GM12878 (cell line): ENCODE results near the gene DCAF15. TPM values are rescaled to one million over a fixed set of nuclear protein-coding genes. Genes with fewer than 3 reads are reported as not detected.

Experiments used
- ATAC-seq: fragments of 200-7000 bp; cut with Tn5 transposase; 3 replicates; pipeline ENCODE4 v1.9.1; 2020; ENCODE audit warnings: mild to moderate bottlenecking, moderate library complexity
- BruUV-seq: library from RNA; stranded (reverse); fragments of 400-500 nt; replicated peaks from 2 replicates; lab custom pipeline; 2021; lab: Mats Ljungman, UMichigan
- CTCF ChIA-PET: fragments of 300-600 bp; sonication (Branson Sonifier 250); formaldehyde crosslinking; extraction: SDS; loops from one replicate; lab custom pipeline; 2021; ENCODE audit warnings: inconsistent platforms; lab: Yijun Ruan, JAX
- POLR2A ChIA-PET: fragments of 350-600 bp; formaldehyde crosslinking; extraction: SDS; loops from one replicate; lab custom pipeline; 2021; ENCODE audit warnings: inconsistent platforms; lab: Charles Lee
- RAD21 ChIA-PET: fragments of 300-600 bp; sonication (Branson Sonifier 250); formaldehyde crosslinking; loops from one replicate; lab custom pipeline; 2023; ENCODE audit warnings: antibody characterized with exemption; ENCODE audit not compliant: unreplicated experiment; lab: Charles Lee
- SMC1A ChIA-PET: fragments of 300-600 bp; sonication (Branson Sonifier 250); formaldehyde crosslinking; loops from one replicate; lab custom pipeline; 2023; ENCODE audit not compliant: unreplicated experiment, uncharacterized antibody; lab: Charles Lee
- DNase-seq: peaks from one replicate; pipeline ENCODE4 v3.0.0-alpha.2; 2011; ENCODE audit warnings: low read depth, low spot score
- FAIRE-seq: peaks from 3 replicates; lab custom pipeline; 2011; peaks lifted over from hg19 to GRCh38; lab: Jason Lieb, UNC
- H2AFZ ChIP-seq: 2 replicates; pipeline ENCODE4 v1.6.0; 2011; ENCODE audit warnings: low read depth, low read length, control low read depth; ENCODE audit not compliant: control insufficient read depth
- H3K27ac ChIP-seq: 2 replicates; pipeline ENCODE4 v1.5.1; 2011; ENCODE audit warnings: control low read depth; ENCODE audit not compliant: control insufficient read depth, insufficient read depth
- H3K27me3 ChIP-seq, 2 experiments: replicated peaks in 1 of 2; 2 replicates each; pipeline versions ENCODE4 v1.6.0 to v1.6.1; 2011; ENCODE audit warnings: low read length in 1 of 2; ENCODE audit not compliant: control insufficient read depth in 2 of 2, insufficient read depth in 2 of 2
- H3K36me3 ChIP-seq, 2 experiments: 2 replicates each; pipeline ENCODE4 v1.5.1; 2011; ENCODE audit warnings: low read length in 1 of 2; ENCODE audit not compliant: control insufficient read depth in 2 of 2, insufficient read depth in 2 of 2
- H3K4me1 ChIP-seq: 2 replicates; pipeline ENCODE4 v1.6.1; 2011; ENCODE audit warnings: mild to moderate bottlenecking, low read length, moderate library complexity, mixed read lengths; ENCODE audit not compliant: control insufficient read depth, insufficient read depth
- H3K4me2 ChIP-seq: 2 replicates; pipeline ENCODE4 v1.6.0; 2011; ENCODE audit warnings: control low read depth; ENCODE audit not compliant: control insufficient read depth, insufficient read depth
- H3K4me3 ChIP-seq: fragments of 200-600 bp; sonication (generic); 2 replicates; pipeline ENCODE4 v1.5.1; 2016
- H3K79me2 ChIP-seq: 2 replicates; pipeline ENCODE4 v1.6.0; 2011; ENCODE audit warnings: low read length; ENCODE audit not compliant: control insufficient read depth, insufficient read depth
- H3K9ac ChIP-seq: 2 replicates; pipeline ENCODE4 v1.8.0; 2011; ENCODE audit warnings: low read length, control low read depth, mixed read lengths; ENCODE audit not compliant: control insufficient read depth, insufficient read depth
- H3K9me3 ChIP-seq: replicated peaks from 3 replicates; pipeline ENCODE4 v1.5.1; 2011; ENCODE audit warnings: mild to moderate bottlenecking, low read length; ENCODE audit not compliant: control insufficient read depth, insufficient read depth
- H4K20me1 ChIP-seq: 2 replicates; pipeline ENCODE4 v1.6.0; 2011; ENCODE audit not compliant: control insufficient read depth, insufficient read depth
- ATF2 ChIP-seq: IDR thresholded peaks from 2 replicates; pipeline ENCODE4 v1.6.1; 2012; ENCODE audit warnings: low read length, inconsistent platforms
- BMI1 ChIP-seq: fragments of 450-650 bp; IDR thresholded peaks from 2 replicates; pipeline ENCODE4 v1.6.1; 2016; ENCODE audit warnings: mild to moderate bottlenecking, moderate library complexity, borderline replicate concordance
- GABPA ChIP-seq: IDR thresholded peaks from 2 replicates; pipeline ENCODE4 v1.6.1; 2014; ENCODE audit warnings: antibody characterized with exemption, low read depth, mild to moderate bottlenecking, inconsistent platforms
- IRF3 ChIP-seq: fragments of 450-650 bp; IDR thresholded peaks from 2 replicates; pipeline ENCODE4 v1.6.1; 2014; ENCODE audit warnings: mild to moderate bottlenecking
- NKRF ChIP-seq: fragments of 450-650 bp; conservative IDR thresholded peaks from 2 replicates; pipeline ENCODE4 v1.6.1; 2017; ENCODE audit warnings: mild to moderate bottlenecking, moderate library complexity
- PAX8 ChIP-seq: fragments of 450-650 bp; IDR thresholded peaks from 2 replicates; pipeline ENCODE4 v1.6.1; 2017; ENCODE audit warnings: mild to moderate bottlenecking, moderate library complexity
- POLR2A ChIP-seq: IDR thresholded peaks from 2 replicates; pipeline ENCODE4 v1.6.1; 2011; ENCODE audit warnings: low read depth, mild to moderate bottlenecking, low read length
- SREBF1 ChIP-seq: IDR thresholded peaks from 2 replicates; pipeline ENCODE4 v1.6.1; 2012; ENCODE audit warnings: mild to moderate bottlenecking, low read length
- ZNF687 ChIP-seq: fragments of 450-650 bp; IDR thresholded peaks from 2 replicates; pipeline ENCODE4 v1.6.1; 2017; ENCODE audit warnings: mild to moderate bottlenecking, moderate library complexity
- WGBS: methylation state at CpG from one replicate; pipeline ENCODE4 v1.1.6; 2016; ENCODE audit warnings: low lambda C conversion rate; ENCODE audit not compliant: insufficient replicate concordance, insufficient coverage; ENCODE audit errors: missing lambda C conversion rate; 5-methylcytosine and 5-hydroxymethylcytosine counted together
- in situ Hi-C: fragments of 300-500 bp; cut with MboI; formaldehyde crosslinking; loops from 9 replicates; pipeline ENCODE4 v1.14.3; 2018; ENCODE audit warnings: mixed read lengths
- intact Hi-C: fragments of 100-400 bp; cut with micrococcal nuclease; formaldehyde crosslinking; loops from one replicate; pipeline ENCODE4 v1.14.2; 2022; ENCODE audit not compliant: unreplicated experiment
- polyA plus RNA-seq, 11 experiments: library from polyadenylated mRNA; depleted of rRNA in 4 of 11; unstranded in 6 of 11; stranded (reverse) in 5 of 11; fragments of >200 nt; fragmentation: Nextera tagmentation in 4 of 11; fragmentation: Illumina TruSeq in 1 of 11; extraction: Ambion mirVana in 4 of 11; extraction: Trizol in 1 of 11; gene quantifications; 1 replicate in 1 of 11; 2 replicates in 10 of 11; pipeline versions ENCODE4 v1.2.1 to v1.2.3, GENCODE V29; 2011 to 2016; ENCODE audit warnings: inconsistent platforms in 2 of 11, missing spikeins in 2 of 11, low read depth in 1 of 11
- total RNA-seq, 4 experiments: library from RNA; depleted of rRNA in 3 of 4; stranded (reverse); fragments of >200 nt in 3 of 4; fragmentation: Illumina TruSeq in 1 of 4; extraction: Trizol in 1 of 4; gene quantifications; 2 replicates each; pipeline versions ENCODE4 v1.2.1 to v1.2.3, GENCODE V29; 2013 to 2021

DCAF15 gene
- total and polyA plus RNA-seq, 10 of the 15 experiments (the other 5 are each of a cell fraction or from before 2014, with no cell fraction given) = 0.16 to 63.4 (median 26.6) TPM

GRCh38 chr19:13981021-13981420, 28.7 kb downstream of the DCAF15 start:
- H3K27me3 ChIP-seq = no peaks in the 10 kb centered on the region
- H3K79me2 ChIP-seq = no peaks in the 10 kb centered on the region
- ChIA-PET CTCF (interaction anchor here (1.2 kb wide), 1 partner anchor 134 kb away, joined by 4 read pairs; no protein-coding TSS in a partner anchor), POLR2A (no interaction called here), SMC1A (interaction anchor here (1.1 kb wide), 1 partner anchor 11 kb away, joined by 3 read pairs; no protein-coding TSS in a partner anchor), RAD21 (no interaction called here)
- TF ChIP-seq IRF3 = no peak
- no peak for TF ChIP-seq BMI1
- no peak for TF ChIP-seq PAX8
- TF ChIP-seq GABPA = no peak
- no peak for DNase-seq
- no peak overlapping the region for H2AFZ ChIP-seq
- FAIRE-seq = no peak
- in situ Hi-C loops = no loop called here
- peaks cover 11% of the 10 kb centered on the region for H3K4me1 ChIP-seq
- BruUV-seq = no TSS peak
- no peak overlapping the region for H3K27ac ChIP-seq
- H3K36me3 ChIP-seq = no peaks in the 10 kb centered on the region; a peak in 1 of 4 replicates
- no peaks in the 10 kb centered on the region for H4K20me1 ChIP-seq
- H3K4me2 ChIP-seq = no peak overlapping the region
- H3K4me3 ChIP-seq = no peak overlapping the region
- no peak overlapping the region for H3K9ac ChIP-seq
- H3K9me3 ChIP-seq = no peaks in the 10 kb centered on the region
- 55% methylated on average over 5 of the region's 5 CpGs for WGBS
- no peak for ATAC-seq
- intact Hi-C loops = loop anchor here (10.0 kb wide), 1 partner anchor 54 kb away; the partner anchor contains the start of gene IL27RA

- no peaks in the 10 kb centered on the region; a peak in 1 of 4 replicates for H3K36me3 ChIP-seq
- intact Hi-C loops (loop anchor here (10.0 kb wide), 1 partner anchor 53 kb away; the partner anchor contains the start of gene IL27RA), in situ Hi-C loops (no loop called here)
- no peak overlapping the region for H3K9ac ChIP-seq
- H3K9me3 ChIP-seq = no peaks in the 10 kb centered on the region
- ATAC-seq (no peak), FAIRE-seq (no peak), DNase-seq (no peak)
- no peak overlapping the region for H3K4me3 ChIP-seq
- ChIA-PET RAD21 (no interaction called here), SMC1A (interaction anchor here (1.1 kb wide), 1 partner anchor 11 kb away, joined by 3 read pairs; no protein-coding TSS in a partner anchor), POLR2A (no interaction called here), CTCF (interaction anchor here (1.2 kb wide), 1 partner anchor 133 kb away, joined by 4 read pairs; no protein-coding TSS in a partner anchor)
- peaks cover 14% of the 10 kb centered on the region for H3K4me1 ChIP-seq
- H3K27ac ChIP-seq = no peak overlapping the region
- H3K27me3 ChIP-seq = no peaks in the 10 kb centered on the region
- no TSS peak for BruUV-seq
- H3K79me2 ChIP-seq = no peaks in the 10 kb centered on the region
- 15% methylated on average over 9 of the region's 9 CpGs for WGBS
- no peaks in the 10 kb centered on the region for H4K20me1 ChIP-seq
- H3K4me2 ChIP-seq = no peak overlapping the region
- no peak overlapping the region for H2AFZ ChIP-seq
- TF ChIP-seq ATF2 (no peak), ZNF687 (no peak), POLR2A (no peak), NKRF (no peak), SREBF1 (no peak)
Observed at GRCh38 chr19:13981467-13981866, 29.2 kb downstream of the DCAF15 start.
